H9 (cell line): ENCODE data around the gene MAD1L1. TPM values are rescaled to one million over a fixed set of nuclear protein-coding genes. Genes with fewer than 3 reads are reported as not detected.

Experiments used
- DNase-seq: peaks from one replicate; pipeline ENCODE4 v3.0.0-alpha.2; 2017
- H2AFZ ChIP-seq: one replicate; pipeline ENCODE4 v1.6.1; 2013; ENCODE audit warnings: mild to moderate bottlenecking, low read length, control low read depth, moderate library complexity
- H2AK5ac ChIP-seq: 2 replicates; pipeline ENCODE4 v1.6.1; 2013; ENCODE audit warnings: low read length, control low read depth, mixed read lengths; ENCODE audit not compliant: insufficient read length
- H2BK120ac ChIP-seq: one replicate; pipeline ENCODE4 v1.6.1; 2013; ENCODE audit warnings: low read depth, mild to moderate bottlenecking, low read length, control low read depth, inconsistent platforms; ENCODE audit not compliant: poor library complexity, severe bottlenecking
- H2BK12ac ChIP-seq: 2 replicates; pipeline ENCODE4 v1.6.1; 2013; ENCODE audit warnings: low read length, control low read depth, mixed read lengths, low read depth; ENCODE audit not compliant: insufficient read length
- H2BK15ac ChIP-seq: 2 replicates; pipeline ENCODE4 v1.6.1; 2013; ENCODE audit warnings: low read depth, low read length, control low read depth
- H2BK20ac ChIP-seq: one replicate; pipeline ENCODE4 v1.6.1; 2013; ENCODE audit warnings: low read depth, mild to moderate bottlenecking, low read length, control low read depth, inconsistent platforms; ENCODE audit not compliant: poor library complexity, severe bottlenecking
- H2BK5ac ChIP-seq: 2 replicates; pipeline ENCODE4 v1.6.1; 2013; ENCODE audit warnings: low read length, control low read depth, mixed read lengths; ENCODE audit not compliant: insufficient read length
- H3K14ac ChIP-seq: 2 replicates; pipeline ENCODE4 v1.6.1; 2013; ENCODE audit warnings: low read length, control low read depth; ENCODE audit not compliant: insufficient read depth
- H3K18ac ChIP-seq: 2 replicates; pipeline ENCODE4 v1.6.1; 2013; ENCODE audit warnings: low read depth, mild to moderate bottlenecking, mixed read lengths, low read length, control low read depth; ENCODE audit not compliant: insufficient read length
- H3K23ac ChIP-seq: 2 replicates; pipeline ENCODE4 v1.6.1; 2013; ENCODE audit warnings: low read length, control low read depth, mixed read lengths, low read depth; ENCODE audit not compliant: insufficient read length
- H3K23me2 ChIP-seq: 2 replicates; pipeline ENCODE4 v1.6.1; 2013; ENCODE audit warnings: low read depth, mild to moderate bottlenecking, mixed read lengths, low read length, control low read depth; ENCODE audit not compliant: insufficient read length, poor library complexity, severe bottlenecking
- H3K27ac ChIP-seq: 2 replicates; pipeline ENCODE4 v1.5.1; 2013; ENCODE audit warnings: low read length, control low read depth, mixed read lengths, low read depth; ENCODE audit not compliant: insufficient read length
- H3K27me3 ChIP-seq: 2 replicates; pipeline ENCODE4 v1.6.1; 2013; ENCODE audit warnings: low read length, control low read depth, inconsistent platforms; ENCODE audit not compliant: insufficient read depth
- H3K4ac ChIP-seq: 2 replicates; pipeline ENCODE4 v1.6.1; 2013; ENCODE audit warnings: low read depth, mild to moderate bottlenecking, control low read depth, inconsistent platforms, low read length, moderate library complexity
- H3K4me1 ChIP-seq: 2 replicates; pipeline ENCODE4 v1.6.1; 2013; ENCODE audit warnings: low read length, control low read depth, inconsistent platforms; ENCODE audit not compliant: insufficient read depth
- H3K4me2 ChIP-seq: 2 replicates; pipeline ENCODE4 v1.6.1; 2013; ENCODE audit warnings: low read length, control low read depth, mixed read lengths; ENCODE audit not compliant: insufficient read length, insufficient read depth
- H3K56ac ChIP-seq: 2 replicates; pipeline ENCODE4 v1.6.1; 2013; ENCODE audit warnings: low read depth, mild to moderate bottlenecking, mixed read lengths, low read length, control low read depth; ENCODE audit not compliant: insufficient read length
- H3K79me1 ChIP-seq: 2 replicates; pipeline ENCODE4 v1.6.1; 2013; ENCODE audit warnings: low read depth, mild to moderate bottlenecking, moderate library complexity, low read length, control low read depth, inconsistent platforms; ENCODE audit not compliant: insufficient read depth, poor library complexity, severe bottlenecking
- H3K79me2 ChIP-seq: 2 replicates; pipeline ENCODE4 v1.6.1; 2013; ENCODE audit warnings: low read length, control low read depth, inconsistent platforms; ENCODE audit not compliant: insufficient read depth
- H3K9ac ChIP-seq: 2 replicates; pipeline ENCODE4 v1.6.1; 2013; ENCODE audit warnings: low read length, control low read depth, mixed read lengths; ENCODE audit not compliant: insufficient read length; ENCODE audit errors: extremely low read depth
- H3K9me3 ChIP-seq: one replicate; pipeline ENCODE4 v1.6.1; 2013; ENCODE audit warnings: low read depth, low read length, inconsistent platforms; ENCODE audit not compliant: control insufficient read depth
- H3T11ph ChIP-seq: one replicate; pipeline ENCODE4 v1.6.1; 2013; ENCODE audit warnings: mild to moderate bottlenecking, low read length, control low read depth, inconsistent platforms
- H4K20me1 ChIP-seq: one replicate; pipeline ENCODE4 v1.6.1; 2013; ENCODE audit not compliant: control insufficient read depth, insufficient read length, insufficient read depth
- H4K5ac ChIP-seq: 2 replicates; pipeline ENCODE4 v1.6.1; 2013; ENCODE audit warnings: low read depth, mild to moderate bottlenecking, mixed read lengths, low read length, control low read depth; ENCODE audit not compliant: insufficient read length
- H4K8ac ChIP-seq: replicated peaks from 2 replicates; pipeline ENCODE4 v1.6.1; 2013; ENCODE audit warnings: low read length, control low read depth, mixed read lengths, low read depth; ENCODE audit not compliant: insufficient read length
- H4K91ac ChIP-seq: 2 replicates; pipeline ENCODE4 v1.6.1; 2013; ENCODE audit warnings: low read depth, mild to moderate bottlenecking, moderate library complexity, mixed read lengths, low read length, control low read depth; ENCODE audit not compliant: insufficient read length
- H3K27ac Mint-ChIP-seq, 3 experiments: 2 replicates in 2 of 3; 3 replicates in 1 of 3; pipeline ENCODE4 v1.8.0; 2020 to 2021; ENCODE audit warnings: mixed read lengths in 3 of 3, mild to moderate bottlenecking in 1 of 3, moderate library complexity in 1 of 3
- H3K27me3 Mint-ChIP-seq: 2 replicates; pipeline ENCODE4 v1.8.0; 2021; ENCODE audit warnings: low read depth, mild to moderate bottlenecking, moderate library complexity, mixed read lengths
- H3K36me3 Mint-ChIP-seq, 3 experiments: 2 replicates in 2 of 3; 3 replicates in 1 of 3; pipeline ENCODE4 v1.8.0; 2020 to 2021; ENCODE audit warnings: low read depth in 3 of 3, mixed read lengths in 3 of 3; ENCODE audit not compliant: insufficient read depth in 1 of 3
- H3K4me1 Mint-ChIP-seq, 2 experiments: 2 replicates each; pipeline ENCODE4 v1.8.0; 2020; ENCODE audit warnings: mixed read lengths in 2 of 2
- H3K4me3 Mint-ChIP-seq, 2 experiments: 2 replicates in 1 of 2; 3 replicates in 1 of 2; pipeline ENCODE4 v1.8.0; 2020 to 2021; ENCODE audit warnings: mild to moderate bottlenecking in 2 of 2, mixed read lengths in 2 of 2, moderate library complexity in 1 of 2
- H3K9me3 Mint-ChIP-seq, 2 experiments: 2 replicates in 1 of 2; 3 replicates in 1 of 2; pipeline ENCODE4 v1.8.0; 2020; ENCODE audit warnings: mild to moderate bottlenecking in 2 of 2, mixed read lengths in 2 of 2, moderate library complexity in 1 of 2
- CTCF ChIP-seq: fragments of 200-600 bp; sonication (generic); conservative IDR thresholded peaks from 3 replicates; pipeline ENCODE4 v1.8.0; 2021; ENCODE audit warnings: antibody characterized with exemption, mild to moderate bottlenecking
- WGBS: extraction: QIAGEN DNeasy Blood & Tissue Kit; methylation state at CpG from one replicate; pipeline ENCODE4 v1.1.7; 2013; ENCODE audit warnings: missing lambda C conversion rate, low lambda C conversion rate, mixed read lengths; ENCODE audit not compliant: insufficient read length; ENCODE audit errors: extremely low coverage; 5-methylcytosine and 5-hydroxymethylcytosine counted together
- total RNA-seq: library from RNA; stranded (reverse); gene quantifications from 2 replicates; pipeline ENCODE4 v1.2.1, GENCODE V29; 2021

MAD1L1 gene
- total RNA-seq, 1 experiment from 2014 or later = 39.0 TPM

- Mint-ChIP-seq H3K27ac (no peak overlapping the region; a peak in 1 of 7 replicates), H3K36me3 (peaks cover 11 to 34% (median 26%) of the 10 kb centered on the region in 3 experiments), H3K4me3 (no peak overlapping the region), H3K9me3 (peaks cover 3 to 6% of the 10 kb centered on the region in 2 experiments; a peak in 2 of 5 replicates), H3K27me3 (no peaks in the 10 kb centered on the region), H3K4me1 (no peaks in the 10 kb centered on the region)
- Histone ChIP-seq H3K9ac (no peak overlapping the region), H3K18ac (no peak overlapping the region), H3K56ac (no peak overlapping the region), H3K4ac (no peak overlapping the region), H3K79me1 (no peaks in the 10 kb centered on the region), H2AFZ (no peak overlapping the region), H2BK5ac (no peak overlapping the region), H3T11ph (no peak overlapping the region), H3K23me2 (no peaks in the 10 kb centered on the region), H4K5ac (no peak overlapping the region), H2BK12ac (no peak overlapping the region), H4K20me1 (no peaks in the 10 kb centered on the region), H3K4me2 (no peak overlapping the region), H3K14ac (no peak overlapping the region), H4K8ac (no peak overlapping the region), H2BK120ac (no peak overlapping the region), H2BK15ac (no peak overlapping the region), H4K91ac (no peak overlapping the region), H3K27me3 (no peaks in the 10 kb centered on the region), H3K27ac (no peak overlapping the region), H3K79me2 (no peaks in the 10 kb centered on the region), H2BK20ac (no peak overlapping the region), H3K23ac (no peak overlapping the region), H3K4me1 (no peaks in the 10 kb centered on the region), H2AK5ac (no peak overlapping the region), H3K9me3 (no peaks in the 10 kb centered on the region)
- no CpG with 5 or more reads among the region's 15 CpGs for WGBS
- no peak for TF ChIP-seq CTCF
- DNase-seq = no peak
Observed at GRCh38 chr7:1971946-1972654, 260.6 kb downstream of the MAD1L1 start.
